Breast epithelium (tissue), 3 donors: ENCODE results near the gene LGALS12.

Source experiments
- POLR2A ChIP-seq: fragments of 450-650 bp; IDR thresholded peaks from one replicate; pipeline ENCODE4 v1.6.1; 2016; ENCODE audit warnings: antibody characterized with exemption, mild to moderate bottlenecking, moderate library complexity
- POLR2AphosphoS5 ChIP-seq, 3 donors: sonication (generic); formaldehyde crosslinking; IDR thresholded peaks; one replicate each; pipeline ENCODE4 v1.6.1; 2017; ENCODE audit warnings: antibody characterized with exemption in 3 of 3
- TF ChIP-seq, protein P1 (sequence below), 3 donors: fragments of 450-650 bp; IDR thresholded peaks; one replicate each; pipeline ENCODE4 v1.5.1; 2016 to 2017; ENCODE audit warnings: antibody characterized with exemption in 3 of 3, mild to moderate bottlenecking in 3 of 3, moderate library complexity in 3 of 3

GRCh38 chr11:63564056-63564774, 58.3 kb downstream of the LGALS12 start:
- TF ChIP-seq POLR2AphosphoS5 (IDR thresholded peaks at IDR 0.05): no peak
- TF ChIP-seq, protein P1, sequence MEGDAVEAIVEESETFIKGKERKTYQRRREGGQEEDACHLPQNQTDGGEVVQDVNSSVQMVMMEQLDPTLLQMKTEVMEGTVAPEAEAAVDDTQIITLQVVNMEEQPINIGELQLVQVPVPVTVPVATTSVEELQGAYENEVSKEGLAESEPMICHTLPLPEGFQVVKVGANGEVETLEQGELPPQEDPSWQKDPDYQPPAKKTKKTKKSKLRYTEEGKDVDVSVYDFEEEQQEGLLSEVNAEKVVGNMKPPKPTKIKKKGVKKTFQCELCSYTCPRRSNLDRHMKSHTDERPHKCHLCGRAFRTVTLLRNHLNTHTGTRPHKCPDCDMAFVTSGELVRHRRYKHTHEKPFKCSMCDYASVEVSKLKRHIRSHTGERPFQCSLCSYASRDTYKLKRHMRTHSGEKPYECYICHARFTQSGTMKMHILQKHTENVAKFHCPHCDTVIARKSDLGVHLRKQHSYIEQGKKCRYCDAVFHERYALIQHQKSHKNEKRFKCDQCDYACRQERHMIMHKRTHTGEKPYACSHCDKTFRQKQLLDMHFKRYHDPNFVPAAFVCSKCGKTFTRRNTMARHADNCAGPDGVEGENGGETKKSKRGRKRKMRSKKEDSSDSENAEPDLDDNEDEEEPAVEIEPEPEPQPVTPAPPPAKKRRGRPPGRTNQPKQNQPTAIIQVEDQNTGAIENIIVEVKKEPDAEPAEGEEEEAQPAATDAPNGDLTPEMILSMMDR (IDR thresholded peaks at IDR 0.05): no peak
- TF ChIP-seq POLR2A: no peak
